IPS DF 4.7 (cell line): ENCODE data around the gene APOLD1.
"Not testable (repeated sequence)": the region's sequence is repeated elsewhere in the genome, so short reads cannot be mapped to it uniquely, and the experiment has no call there.

Experiments
- DNase-seq: peaks from one replicate; pipeline ENCODE4 v3.0.0-alpha.2; 2013; ENCODE audit warnings: low spot score; ENCODE audit errors: extremely low read depth

Gene APOLD1

GRCh38 chr12:12807970-12808702 is 22.7 kb downstream of the APOLD1 start:
- DNase-seq, result no peak

DNA sequence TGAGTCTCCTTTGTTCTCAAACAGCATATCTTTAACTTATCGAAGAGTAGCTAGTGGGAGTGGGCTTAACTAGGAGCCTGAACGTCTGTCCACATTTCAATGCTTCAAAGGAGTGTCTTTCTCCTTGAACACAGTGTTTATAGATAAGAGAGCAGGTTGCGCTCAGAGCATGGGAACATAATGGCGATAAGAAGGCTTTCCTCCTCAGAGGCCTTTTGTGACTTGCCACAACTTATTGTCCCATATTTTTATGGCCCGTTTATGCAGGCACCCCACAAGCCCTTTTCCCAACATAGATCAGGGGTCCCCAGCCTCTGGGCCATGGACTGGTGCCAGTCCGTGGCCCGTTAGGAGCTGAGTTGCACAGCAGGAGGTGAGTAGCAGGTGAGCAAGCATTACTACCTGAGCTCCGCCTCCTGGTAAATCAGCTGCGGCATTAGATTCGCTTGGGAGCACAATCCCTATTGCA is 25.1 kb downstream of the APOLD1 start:
- DNase-seq, result no peak

- DNase-seq, result no peak
These were observed 25.9 kb downstream of the APOLD1 start for GRCh38 chr12:12811343-12811742.

- no peak for DNase-seq
These were observed 26.7 kb downstream of the APOLD1 start for GRCh38 chr12:12812174-12812573.

DNA sequence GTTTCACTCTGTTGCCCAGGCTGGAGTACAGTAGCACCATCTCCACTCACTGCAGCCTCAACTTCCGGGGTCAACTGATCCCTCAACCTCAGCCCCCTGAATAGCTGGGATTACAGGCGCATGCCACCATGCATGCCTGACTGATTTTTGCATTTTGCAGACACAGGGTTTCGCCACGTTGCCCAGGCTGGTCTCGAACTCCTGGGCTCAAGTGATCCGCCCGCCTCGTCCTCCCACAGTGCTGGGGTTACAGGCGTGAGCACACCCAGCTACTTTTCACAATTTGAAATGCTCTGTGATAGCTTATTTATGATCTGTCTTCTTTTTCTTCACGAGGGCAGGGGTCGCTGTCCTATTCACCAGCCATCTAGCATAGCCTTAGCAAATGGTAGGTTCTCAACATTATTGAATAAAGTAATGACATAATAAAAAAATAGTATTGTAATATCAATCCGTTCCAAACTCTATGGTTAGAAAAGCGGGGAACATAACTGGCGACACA is 27.2 kb downstream of the APOLD1 start:
- DNase-seq, result no peak

GRCh38 chr12:12813120-12814101 is 28.0 kb downstream of the APOLD1 start, which contains the start of gene DDX47:
DDX47 (plus strand) TSS chr12:12813346; CDS start chr12:12813368, 22 bp downstream.
- DNase-seq, result peak; percentile 71

- no peak for DNase-seq
These were observed 32.2 kb downstream of the APOLD1 start for GRCh38 chr12:12817616-12818015.

GRCh38 chr12:12818701-12819100 is 33.2 kb downstream of the APOLD1 start:
- no peak for DNase-seq

DNA sequence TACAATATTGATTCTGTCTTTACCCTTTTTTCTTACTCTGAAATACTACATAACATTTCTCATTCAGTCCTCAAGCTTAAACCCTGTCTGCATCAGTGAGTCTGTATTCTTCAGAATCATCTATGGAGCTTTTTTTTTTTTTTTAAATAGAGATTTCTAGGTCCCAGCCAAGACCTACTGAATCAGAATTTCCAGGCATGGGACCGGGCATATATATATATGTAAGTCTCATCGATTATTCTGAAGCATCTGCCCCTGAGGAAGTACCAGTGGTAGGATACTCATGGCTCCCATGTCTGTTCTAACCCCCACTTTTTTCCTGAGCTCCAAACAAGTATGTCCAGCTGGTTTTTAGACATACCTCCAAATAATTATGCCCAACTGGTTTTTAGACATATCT is 33.8 kb downstream of the APOLD1 start:
- no peak for DNase-seq

DNA sequence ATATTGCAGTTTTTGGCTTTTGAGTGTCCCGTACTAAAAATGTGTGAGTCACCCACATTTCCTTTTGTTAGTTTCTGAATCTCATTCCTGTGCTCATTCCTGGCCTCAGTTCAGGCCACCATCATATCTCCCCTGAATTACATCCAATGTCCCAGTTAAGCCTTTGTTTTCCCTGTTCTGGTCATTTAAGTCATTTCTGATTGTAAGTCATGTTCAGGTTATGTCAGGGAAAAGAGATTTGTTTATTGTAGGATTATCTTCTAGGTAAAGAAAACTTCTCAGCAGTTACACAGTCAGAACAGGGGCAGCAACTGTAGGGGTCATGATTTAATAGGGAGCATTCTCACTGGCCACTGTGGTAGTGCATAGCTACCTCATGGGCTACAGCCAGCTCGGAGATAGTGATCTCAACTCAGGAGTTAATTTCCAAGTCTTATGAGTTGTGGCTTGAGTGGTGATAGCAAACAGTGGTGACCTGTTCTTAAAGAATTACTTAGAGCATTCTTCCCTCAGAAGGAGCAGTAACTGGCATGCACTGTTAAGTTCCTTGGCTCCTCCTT is 34.4 kb downstream of the APOLD1 start:
- DNase-seq, result no peak

DNA sequence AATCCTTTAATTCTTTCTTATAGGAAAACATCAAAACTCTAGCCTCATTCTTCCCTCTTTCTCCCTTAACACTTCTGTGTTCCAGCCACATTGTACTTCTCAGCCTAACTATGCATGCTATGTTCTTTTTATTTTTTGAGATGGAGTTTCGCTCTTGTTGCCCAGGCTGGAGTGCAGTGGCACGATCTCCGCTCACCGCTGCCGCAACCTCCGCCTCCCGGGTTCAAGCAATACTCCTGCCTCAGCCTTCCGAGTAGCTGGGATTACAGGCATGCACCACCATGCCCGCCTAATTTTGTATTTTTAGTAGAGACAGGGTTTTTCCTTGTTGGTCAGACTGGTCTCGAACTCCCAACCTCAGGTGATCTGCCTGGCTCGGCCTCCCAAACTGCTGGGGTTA is 34.9 kb downstream of the APOLD1 start:
- DNase-seq, result not testable (repeated sequence)

- DNase-seq, result no peak
These were observed 36.5 kb downstream of the APOLD1 start for GRCh38 chr12:12821975-12822374.

DNA sequence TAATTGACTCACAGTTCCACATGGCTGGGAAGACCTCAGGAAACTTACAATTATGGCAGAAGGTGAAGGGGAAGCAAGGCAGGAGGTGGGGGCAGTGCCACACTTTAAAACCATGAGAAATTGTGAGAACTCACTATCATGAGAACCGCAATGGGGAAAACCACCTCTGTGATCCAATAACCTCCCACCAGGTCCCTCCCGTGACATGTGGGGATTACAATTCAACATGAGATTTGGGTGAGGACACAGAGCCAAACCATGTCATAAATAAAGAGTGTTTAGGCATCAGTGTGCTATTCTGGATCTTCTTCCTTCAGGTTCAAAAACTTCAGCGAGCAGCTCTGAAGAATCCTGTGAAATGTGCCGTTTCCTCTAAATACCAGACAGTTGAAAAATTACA is 37.4 kb downstream of the APOLD1 start:
- DNase-seq, result no peak

- no peak for DNase-seq
These were observed 37.8 kb downstream of the APOLD1 start for GRCh38 chr12:12823300-12823699.

- no peak for DNase-seq
These were observed 38.4 kb downstream of the APOLD1 start for GRCh38 chr12:12823811-12824210.

- DNase-seq, result no peak
These were observed 50.1 kb downstream of the APOLD1 start for GRCh38 chr12:12835378-12836146.

GRCh38 chr12:12836571-12836970 is 51.1 kb downstream of the APOLD1 start:
- no peak for DNase-seq

- peak; percentile 25 for DNase-seq
These were observed 51.8 kb downstream of the APOLD1 start for GRCh38 chr12:12837025-12837812.

- no peak for DNase-seq
These were observed 52.3 kb downstream of the APOLD1 start for GRCh38 chr12:12837813-12838153.

DNA sequence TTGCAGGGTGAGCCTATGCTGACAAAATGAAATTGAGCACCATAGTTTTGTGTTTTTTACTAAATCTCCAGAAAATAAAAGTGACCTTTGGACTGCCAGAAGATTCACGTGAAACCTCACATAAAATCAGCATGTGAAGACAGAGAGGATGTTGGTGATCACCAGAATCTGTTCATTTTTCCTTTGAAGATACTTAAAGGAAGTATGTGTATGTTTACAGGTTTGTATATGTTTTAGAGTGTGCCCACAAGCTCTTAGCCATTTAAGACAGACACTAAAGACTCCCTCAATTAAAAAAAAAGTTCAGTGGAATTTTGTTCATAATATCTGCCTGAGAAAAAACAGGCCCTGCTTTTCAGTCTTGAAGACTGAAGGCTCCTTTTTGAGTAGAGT is 53.5 kb downstream of the APOLD1 start:
- DNase-seq, result no peak
